CD4-positive, alpha-beta T cell treated with Interleukin-17A for 4 hours (primary cell): ENCODE data around the gene DNASE1L2.
"Not testable (repeated sequence)": the region's sequence is repeated elsewhere in the genome, so short reads cannot be mapped to it uniquely, and the experiment has no call there.

Experiments
- DNase-seq: peaks from one replicate; pipeline ENCODE4 v3.0.0-alpha.2; 2020; ENCODE audit warnings: mixed read lengths

Gene DNASE1L2

DNA sequence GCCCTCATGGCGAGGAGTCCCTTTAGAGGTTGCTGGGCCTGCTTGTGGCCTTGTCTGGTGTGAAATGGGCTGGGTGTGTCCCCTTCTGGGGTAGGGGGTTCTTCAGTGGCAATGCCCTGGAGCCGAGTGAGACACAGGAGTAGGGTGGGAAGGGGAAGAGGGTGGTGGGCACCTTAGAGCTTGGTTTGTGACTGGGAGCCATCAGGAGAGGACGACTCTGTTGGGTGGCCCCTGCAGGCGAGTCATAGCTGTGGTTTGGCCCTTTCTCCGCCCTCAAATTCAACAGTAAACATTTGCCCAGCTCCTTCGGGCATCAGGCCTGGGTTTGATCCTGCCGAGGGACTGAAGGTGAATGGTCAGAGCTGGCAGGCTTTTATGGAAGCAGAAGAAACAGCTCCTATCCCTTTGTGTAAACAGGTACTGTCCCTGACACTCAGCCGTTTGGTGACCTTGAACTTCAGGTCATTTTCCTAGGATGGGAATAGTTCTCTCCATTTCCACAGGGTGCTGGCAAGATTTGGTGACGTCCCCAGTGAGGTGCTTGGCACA, 9.9 kb upstream of the DNASE1L2 start:
- DNase-seq: no peak

DNA sequence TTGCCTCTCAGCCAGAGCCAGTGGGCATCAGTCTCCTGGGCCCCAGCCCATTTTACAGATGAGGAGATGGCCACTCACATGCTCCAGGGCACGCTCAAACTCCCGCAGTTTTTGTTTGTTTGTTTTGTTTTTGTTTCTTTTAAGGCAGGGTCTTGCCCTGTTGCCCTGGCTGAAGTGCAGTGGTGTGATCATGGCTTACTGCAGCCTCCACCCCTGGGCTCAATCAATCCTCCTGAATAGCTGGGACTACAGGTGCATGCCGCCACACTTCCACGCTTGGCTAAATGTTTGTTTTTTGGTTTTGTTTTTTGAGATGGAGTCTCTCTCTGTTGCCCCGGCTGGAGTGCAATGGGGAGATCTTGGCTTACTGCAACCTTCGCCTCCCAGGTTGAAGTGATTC, 9.3 kb upstream of the DNASE1L2 start:
- no peak for DNase-seq

DNA sequence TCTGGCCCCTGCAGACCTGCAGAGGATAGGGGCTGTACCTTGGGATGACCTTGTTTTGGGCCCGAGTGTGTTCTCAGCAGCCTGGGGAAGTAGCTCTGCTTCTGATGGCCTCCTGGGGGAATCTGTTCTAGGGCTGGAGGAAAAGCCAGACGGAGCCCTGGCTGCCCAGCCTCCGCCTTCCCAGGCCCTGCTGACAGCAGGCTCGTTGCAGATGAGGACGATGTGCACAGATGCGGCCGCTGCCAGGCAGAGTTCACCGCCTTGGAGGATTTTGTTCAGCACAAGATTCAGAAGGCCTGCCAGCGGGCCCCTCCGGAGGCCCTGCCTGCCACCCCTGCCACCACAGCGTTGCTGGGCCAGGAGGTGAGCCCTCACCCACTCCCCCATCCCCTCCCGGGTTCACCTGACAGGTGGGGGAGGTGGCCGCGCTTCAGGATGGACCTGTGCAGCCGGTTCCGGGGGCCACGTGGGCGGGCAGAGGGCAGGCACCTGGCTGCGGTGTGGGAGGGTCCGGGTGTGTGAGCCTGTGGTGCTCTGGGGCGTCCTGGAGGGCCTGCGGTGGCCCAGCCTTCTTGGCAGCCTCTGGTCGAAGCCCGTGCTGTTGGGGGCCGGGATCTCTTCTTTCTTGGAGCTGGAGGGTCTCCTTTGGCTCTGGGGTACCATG, 8.0 kb upstream of the DNASE1L2 start:
- DNase-seq: no peak

DNA sequence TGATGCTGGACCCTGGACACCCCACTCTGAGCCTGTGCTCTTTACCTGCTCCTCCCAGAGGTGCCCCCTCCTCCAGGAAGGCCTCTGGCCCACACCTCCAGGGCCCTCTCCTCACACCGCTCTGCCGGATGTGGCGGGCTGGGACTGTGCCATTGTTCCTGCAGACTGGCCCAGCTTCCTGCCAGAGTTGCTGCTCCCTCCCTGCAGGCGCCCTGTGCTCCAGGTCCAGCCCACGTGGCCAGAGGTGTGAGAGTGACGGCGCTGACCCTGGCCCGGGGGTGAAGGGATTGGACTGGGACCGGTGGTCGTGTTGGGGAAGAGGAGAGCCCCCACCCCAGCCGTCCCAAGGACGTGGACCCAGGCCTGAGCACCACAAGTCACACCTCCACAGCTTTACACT, 7.2 kb upstream of the DNASE1L2 start:
- no peak for DNase-seq

DNA sequence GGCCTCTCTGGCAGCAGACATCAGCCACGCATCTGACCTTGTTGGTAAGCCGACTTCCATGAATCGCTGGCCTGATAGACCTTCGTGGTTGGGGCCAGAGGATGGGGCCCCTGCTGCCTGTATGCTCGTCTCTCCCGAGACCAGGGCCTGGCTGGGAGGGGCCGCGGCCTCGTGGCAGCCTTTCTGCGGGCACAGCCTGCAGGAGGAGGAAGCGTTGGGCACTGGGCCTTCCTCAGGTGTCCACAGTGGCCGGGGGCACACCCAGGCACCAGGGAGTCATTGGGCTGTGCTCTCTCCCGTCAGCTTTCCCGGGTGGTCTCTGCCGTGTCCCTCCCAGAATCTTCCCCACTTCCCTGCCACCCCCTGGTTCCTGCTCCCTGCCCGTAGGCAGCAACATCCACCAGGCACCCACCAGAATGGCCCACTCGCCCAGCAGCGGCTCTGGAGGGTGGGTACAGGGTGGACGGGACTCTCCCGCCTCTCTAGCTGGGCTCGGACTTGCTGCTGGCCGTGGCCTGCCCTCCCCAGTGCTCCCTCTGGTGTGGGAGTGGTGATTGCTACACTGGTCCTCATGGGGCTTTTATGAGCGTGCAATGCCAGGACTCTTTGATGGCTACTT, 6.5 kb upstream of the DNASE1L2 start:
- no peak for DNase-seq

DNA sequence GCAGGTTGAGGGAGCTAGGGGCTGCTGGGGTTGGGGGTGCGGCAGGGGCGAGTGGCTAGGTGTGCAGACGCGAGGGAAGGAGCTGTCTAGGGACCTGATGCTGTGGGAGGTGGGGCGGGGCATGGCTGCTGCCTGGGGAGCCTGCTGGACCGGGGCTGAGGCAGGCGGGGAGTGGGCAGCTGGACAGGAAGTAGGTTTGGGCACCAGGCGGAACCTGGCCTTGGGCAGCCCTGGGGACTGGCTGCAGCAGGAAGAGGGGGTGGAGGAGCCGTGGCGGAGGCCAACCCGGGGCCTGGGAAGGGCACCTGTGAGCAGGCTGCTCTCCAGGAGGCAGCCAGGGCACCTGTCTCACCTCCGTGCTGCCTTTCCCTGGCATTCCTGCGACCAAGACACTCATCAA, 5.9 kb upstream of the DNASE1L2 start:
- DNase-seq: no peak

DNA sequence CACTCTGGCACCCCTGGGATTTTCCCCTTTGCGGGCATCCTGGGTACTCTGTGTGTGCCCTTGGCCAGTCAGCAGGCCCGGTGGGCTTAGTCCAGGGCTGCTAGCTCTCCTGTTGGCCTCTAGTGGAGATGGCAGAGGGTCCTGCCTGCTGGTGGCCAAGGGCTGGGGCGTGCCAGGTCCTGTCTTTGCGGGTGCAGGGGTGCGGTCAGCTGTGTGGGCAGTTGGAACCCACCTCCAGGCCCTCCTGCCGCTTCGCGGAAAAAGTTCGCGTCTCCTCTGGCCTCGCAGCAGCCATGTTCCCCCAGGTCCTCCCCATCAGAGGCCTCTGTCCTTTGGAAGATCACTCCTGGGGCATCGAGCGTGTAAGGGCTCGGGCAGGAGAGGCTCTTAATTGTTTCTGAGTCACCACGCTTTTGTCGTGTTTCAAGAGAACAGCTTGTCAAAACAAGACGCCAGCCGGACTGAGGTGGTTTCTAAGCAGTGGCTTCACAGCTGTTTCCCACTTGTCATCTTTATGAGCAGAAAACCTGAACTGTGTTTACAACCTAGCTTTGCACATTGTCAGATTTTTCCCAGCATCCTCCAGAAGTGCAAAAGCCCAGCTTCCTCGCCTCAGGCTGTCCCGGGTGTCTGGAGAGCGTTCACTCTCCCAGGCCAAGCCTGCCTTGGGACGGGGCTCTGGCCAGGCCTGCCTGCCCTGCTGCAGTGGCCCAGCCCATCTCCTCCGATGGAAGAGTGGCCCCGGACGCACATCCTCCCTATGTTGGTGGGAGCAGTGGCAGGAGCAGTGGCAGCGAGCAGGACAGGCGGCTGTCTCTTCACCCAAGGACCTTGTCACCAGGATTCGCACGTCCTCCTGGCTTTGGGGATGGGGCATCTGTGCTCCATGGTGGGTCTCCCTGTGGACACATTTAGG, 5.0 kb upstream of the DNASE1L2 start:
- DNase-seq: no peak

DNA sequence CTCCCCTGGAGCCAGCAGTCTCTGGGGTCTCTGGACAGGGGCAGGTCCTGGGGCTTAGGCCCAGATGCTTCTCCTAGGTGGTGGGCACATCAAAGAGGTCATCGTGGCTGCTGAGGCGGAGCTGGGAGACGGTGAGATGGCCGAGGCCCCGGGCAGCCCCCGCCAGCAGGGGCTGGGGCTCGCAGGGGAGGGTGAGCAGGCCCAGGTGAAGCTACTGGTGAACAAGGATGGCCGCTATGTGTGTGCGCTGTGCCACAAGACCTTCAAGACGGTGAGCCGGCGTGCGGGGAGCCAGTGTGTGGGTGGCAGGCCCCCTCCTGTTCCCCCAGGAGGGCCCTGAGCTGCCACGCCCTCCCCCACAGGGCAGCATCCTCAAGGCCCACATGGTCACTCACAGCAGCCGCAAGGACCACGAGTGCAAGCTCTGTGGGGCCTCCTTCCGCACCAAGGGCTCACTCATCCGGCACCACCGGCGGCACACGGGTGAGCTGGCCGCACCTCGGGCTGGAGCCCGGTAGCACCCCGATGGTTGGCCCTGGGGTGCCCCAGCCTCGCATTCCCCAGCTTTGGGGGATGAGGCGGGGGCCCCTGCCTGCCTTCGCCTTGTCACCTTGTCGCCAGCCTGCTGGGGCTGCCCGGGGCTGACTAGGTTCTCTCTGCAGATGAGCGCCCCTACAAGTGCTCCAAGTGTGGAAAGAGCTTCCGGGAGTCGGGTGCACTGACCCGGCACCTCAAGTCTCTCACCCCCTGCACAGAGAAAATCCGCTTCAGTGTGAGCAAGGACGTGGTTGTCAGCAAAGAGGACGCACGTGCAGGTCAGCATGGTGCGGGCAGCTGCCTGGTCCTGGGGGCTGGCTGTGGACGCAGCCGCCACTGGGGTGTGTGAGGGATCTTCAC, 3.9 kb upstream of the DNASE1L2 start:
- DNase-seq: no peak

DNA sequence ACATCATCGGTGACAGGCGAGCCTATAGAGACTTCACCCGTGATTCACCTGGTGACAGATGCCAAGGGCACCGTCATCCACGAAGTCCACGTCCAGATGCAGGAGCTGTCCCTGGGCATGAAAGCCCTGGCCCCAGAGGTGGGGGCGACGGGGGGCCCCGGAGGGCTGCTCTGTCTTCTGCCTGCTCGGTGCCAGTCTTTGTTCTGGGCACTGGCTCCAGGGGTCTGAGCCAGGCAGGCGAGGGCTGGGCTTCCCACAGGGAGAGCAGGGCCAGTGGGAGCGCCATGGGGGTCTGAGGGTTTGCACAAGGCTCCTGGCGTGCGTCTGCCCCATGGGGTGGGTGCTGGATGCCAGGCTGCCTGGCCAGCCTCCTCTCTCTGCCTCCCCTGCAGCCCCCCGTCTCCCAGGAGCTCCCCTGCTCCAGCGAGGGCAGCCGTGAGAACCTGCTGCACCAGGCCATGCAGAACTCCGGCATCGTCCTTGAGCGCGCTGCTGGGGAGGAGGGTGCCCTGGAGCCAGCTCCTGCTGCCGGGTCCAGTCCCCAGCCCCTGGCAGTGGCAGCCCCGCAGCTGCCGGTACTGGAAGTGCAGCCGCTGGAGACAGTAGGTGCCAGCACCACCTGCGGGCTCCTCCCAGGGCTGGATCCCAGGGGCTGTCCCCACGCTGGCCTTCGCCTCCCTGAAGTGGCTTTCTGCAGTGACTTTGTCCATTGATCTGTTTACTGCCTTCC, 3.0 kb upstream of the DNASE1L2 start:
- no peak for DNase-seq

DNA sequence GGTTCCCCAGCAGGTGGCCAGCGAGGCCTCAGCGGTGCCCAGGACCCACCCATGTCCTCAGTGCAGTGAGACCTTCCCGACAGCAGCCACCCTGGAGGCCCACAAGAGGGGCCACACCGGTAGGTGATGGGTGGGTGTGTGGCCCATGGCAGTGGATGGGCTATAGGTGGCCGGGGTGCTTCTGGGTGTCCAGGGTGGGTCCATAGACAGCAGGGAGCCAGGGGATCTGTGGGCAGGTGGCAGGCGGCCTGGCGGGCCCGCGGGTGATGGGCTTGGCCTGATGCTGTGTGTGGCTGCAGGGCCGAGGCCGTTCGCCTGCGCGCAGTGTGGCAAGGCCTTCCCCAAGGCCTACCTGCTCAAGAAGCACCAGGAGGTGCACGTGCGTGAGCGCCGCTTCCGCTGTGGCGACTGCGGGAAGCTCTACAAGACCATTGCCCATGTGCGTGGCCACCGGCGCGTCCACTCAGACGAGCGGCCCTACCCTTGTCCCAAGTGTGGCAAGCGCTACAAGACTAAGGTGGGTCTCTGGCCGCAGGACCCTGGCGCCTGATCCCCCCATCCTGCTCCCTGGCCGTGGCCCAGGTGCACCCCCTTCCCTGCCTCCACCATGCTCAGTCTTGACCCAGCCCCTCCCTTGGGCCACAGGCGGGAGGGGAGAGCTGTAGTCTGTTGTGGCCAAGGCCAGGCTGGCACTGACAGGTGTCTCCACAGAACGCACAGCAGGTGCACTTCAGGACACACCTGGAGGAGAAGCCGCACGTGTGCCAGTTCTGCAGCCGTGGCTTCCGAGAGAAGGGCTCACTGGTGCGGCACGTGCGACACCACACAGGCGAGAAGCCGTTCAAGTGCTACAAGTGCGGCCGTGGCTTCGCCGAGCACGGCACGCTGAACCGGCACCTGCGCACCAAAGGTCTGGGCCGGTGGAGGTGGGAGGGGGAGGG, 2.1 kb upstream of the DNASE1L2 start:
- DNase-seq: no peak

DNA sequence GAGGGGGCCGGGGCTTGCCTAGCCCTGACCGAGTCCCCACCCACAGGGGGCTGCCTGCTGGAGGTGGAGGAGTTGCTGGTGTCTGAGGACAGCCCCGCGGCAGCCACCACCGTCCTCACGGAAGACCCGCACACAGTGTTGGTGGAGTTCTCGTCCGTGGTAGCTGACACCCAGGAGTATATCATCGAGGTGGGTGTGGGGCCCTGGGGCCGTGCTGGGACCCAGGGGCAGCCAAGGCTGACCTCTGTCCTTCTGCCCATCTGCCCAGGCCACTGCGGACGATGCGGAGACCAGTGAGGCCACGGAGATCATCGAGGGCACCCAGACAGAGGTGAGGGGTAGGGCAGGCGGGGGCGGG, 1.5 kb upstream of the DNASE1L2 start:
- no peak for DNase-seq

DNA sequence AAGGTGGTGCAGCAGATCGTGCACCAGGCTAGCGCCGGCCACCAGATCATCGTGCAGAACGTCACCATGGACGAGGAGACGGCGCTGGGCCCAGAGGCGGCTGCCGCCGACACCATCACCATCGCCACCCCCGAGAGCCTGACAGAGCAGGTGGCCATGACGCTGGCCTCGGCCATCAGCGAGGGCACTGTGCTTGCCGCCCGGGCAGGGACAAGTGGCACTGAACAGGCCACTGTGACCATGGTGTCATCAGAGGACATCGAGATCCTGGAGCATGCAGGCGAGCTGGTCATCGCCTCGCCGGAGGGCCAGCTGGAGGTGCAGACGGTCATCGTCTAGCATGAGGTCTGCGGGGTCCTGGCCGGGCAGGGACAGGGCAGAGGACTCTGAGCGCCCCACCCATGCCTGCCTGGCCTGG, 1.0 kb upstream of the DNASE1L2 start:
- no peak for DNase-seq

DNA sequence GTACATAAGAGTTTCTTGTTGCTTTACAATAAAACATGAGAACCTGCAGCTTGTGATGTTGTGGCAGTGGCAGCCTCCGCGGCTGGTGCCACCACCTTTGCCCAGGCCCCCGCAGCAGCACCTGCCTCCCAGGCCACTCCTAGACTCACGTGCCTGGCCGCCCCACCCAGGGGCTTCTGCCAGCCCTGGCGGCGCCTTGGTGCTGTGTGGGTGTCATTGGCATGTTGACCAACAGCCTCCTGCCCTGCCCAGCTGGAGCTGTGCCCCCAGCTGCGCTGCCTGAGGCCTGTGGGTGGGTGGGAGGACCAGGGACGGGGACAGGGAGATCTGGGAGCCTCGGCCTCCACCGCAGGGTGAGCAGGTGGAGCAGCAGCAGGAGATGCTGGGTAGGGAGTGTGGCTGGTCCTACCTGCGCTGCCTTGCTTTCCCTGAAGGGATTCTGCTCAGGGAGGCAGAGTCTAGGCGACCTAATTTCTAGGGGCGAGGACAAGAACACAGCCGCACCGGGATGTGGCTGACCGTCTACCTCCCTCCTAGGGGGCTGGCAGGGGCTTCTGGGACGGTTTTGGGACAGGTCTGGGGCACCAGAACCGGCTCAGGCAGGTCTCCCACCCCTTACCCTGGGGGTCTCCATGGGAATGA, 428 bp upstream of the DNASE1L2 start:
- DNase-seq: no peak

DNA sequence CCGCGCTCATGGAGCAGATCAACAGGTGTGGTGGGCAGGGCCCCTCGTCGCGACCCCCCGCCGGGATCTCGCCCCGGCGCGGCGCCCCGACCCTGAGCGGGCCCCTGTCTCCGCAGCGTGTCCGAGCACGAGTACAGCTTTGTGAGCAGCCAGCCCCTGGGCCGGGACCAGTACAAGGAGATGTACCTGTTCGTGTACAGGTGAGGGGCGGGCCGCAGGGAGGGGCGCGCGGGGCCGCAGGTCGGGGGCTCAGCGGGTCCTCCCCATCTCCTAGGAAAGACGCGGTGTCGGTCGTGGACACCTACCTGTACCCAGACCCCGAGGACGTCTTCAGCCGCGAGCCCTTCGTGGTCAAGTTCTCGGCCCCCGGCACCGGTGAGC, 848 bp downstream of the DNASE1L2 start:
- DNase-seq: no peak

DNA sequence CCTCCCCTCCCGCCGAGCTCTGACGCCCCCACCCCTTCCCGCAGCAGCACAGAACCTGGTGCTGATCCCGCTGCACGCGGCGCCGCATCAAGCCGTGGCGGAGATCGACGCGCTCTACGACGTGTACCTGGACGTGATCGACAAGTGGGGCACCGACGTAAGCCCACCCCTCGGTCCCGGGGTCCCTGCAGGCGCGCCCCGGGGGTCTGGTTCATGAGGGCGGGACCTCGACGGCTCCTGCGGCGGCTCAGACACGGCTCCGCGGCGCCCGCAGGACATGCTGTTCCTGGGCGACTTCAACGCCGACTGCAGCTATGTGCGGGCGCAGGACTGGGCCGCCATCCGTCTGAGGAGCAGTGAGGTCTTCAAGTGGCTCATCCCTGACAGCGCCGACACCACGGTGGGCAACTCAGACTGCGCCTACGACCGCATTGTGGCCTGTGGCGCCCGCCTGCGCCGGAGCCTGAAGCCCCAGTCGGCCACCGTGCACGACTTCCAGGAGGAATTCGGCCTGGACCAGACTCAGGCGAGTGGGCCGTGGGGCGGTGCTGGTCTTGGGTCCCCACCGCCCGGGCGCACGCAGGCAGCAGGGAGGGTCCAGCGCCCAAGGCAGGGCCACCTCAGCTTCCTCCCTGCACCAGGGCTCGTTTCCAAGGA, 1.4 kb downstream of the DNASE1L2 start:
- no peak for DNase-seq

DNA sequence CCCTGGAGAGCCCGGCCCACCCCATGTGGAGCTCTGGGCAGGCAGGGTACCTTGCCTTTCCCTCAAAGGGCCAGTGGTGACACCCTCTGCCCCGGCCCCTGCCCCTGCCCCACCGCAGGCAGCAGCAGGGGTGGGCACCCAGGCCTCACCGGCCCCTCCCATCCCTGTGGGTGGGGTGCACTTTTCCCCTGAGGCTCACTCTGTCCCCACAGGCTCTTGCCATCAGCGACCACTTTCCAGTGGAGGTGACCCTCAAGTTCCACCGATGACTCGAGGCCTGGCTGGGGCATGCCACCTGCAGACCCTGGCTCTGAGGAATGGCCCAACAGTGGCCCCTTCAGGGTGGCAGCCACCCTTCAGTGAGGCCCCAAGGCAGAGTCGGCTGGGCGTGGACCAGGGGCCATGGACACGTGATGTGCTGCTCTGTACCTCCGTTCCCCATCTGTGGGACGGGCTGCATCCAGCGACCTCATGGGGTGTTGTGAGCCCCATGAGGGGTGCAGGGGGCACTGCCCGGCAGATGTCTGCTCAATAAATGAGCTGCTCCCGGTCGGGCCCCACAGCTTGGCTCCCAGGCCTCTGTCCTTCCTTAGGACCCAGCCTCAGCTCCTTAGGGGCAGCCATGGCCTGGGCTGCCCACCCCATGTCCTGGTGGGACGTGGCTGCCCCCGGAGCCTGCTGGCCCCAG, 2.0 kb downstream of the DNASE1L2 start:
- no peak for DNase-seq

DNA sequence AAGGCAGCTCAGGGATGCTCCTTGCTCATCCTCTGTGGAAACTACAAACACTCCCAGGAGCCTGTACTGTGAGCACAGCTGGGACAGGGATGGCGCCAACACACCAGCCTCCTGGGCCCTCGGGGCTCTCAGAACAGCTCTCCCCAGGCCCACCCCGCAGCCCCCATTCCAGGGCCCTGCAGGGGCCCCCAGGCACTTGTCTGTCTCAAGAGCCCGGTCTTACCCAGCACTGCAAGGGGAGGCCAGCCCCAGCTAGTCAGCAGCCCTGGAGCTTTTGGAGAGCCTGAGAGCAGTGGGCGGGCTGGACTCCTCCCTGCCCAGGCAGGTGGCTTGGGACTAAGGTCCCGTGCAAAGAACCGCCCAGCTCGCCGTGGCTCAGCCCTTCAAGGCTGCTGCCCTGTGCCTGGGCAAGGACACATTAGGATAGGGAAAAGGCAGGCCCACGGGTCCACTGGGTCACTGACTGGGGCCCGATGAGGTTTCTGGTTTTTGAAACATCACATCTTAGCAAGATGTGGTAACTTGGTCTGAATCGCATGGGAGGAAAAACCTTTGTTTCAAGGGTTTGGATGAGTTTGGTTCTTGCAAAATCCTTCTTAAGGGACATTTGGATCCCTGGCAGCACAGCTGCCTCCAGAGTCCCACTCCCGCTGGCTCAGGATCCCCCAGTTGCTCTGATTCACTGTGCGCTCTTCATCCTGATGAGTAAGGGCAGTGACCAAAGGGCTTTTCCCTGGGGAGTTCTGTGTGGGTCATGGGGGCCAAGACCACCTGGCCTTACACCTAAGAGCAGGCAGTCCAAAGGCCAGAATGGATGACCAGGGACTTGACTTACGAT, 2.8 kb downstream of the DNASE1L2 start:
- DNase-seq: no peak

DNA sequence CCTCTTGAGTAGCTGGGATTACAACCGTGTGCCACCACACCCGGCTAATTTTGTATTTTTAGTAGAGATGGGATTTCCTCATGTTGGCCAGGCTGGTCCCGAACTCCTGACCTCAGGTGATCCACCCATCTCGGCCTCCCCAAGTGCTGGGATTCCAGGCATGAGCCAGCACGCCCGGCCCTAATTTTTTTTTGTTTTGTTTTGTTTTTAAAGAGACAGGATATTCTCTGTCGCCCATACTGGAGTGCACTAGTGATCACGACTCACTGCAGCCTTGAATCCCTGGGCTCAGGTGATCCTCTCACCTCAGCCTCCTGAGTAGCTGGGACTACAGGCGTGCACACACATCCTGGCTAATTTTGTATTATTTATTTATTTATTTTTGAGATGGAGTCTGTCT, 4.1 kb downstream of the DNASE1L2 start:
- DNase-seq: not testable (repeated sequence)
